Mesodermal cell (in vitro differentiated cells): ENCODE results near the gene NT5C1B.

Experiments
- H3K27ac ChIP-seq: 2 replicates; pipeline ENCODE4 v1.7.0; 2013; ENCODE audit warnings: mild to moderate bottlenecking, low read depth, low read length, moderate library complexity; ENCODE audit not compliant: severe bottlenecking
- H3K36me3 ChIP-seq: 2 replicates; pipeline ENCODE4 v1.7.1; 2013; ENCODE audit warnings: mild to moderate bottlenecking, low read length, moderate library complexity; ENCODE audit not compliant: control insufficient read depth, insufficient read depth
- H3K4me1 ChIP-seq: one replicate; pipeline ENCODE4 v1.7.1; 2013; ENCODE audit warnings: mild to moderate bottlenecking, low read length; ENCODE audit not compliant: insufficient read depth, control insufficient read depth, poor library complexity, severe bottlenecking
- H3K4me3 ChIP-seq: 2 replicates; pipeline ENCODE4 v1.7.0; 2013; ENCODE audit warnings: low read length, control low read depth, mild to moderate bottlenecking; ENCODE audit not compliant: insufficient read depth, poor library complexity, severe bottlenecking; ENCODE audit errors: extremely low read depth
- H3K9me3 ChIP-seq: 2 replicates; pipeline ENCODE4 v1.7.1; 2013; ENCODE audit warnings: mild to moderate bottlenecking, low read length, moderate library complexity; ENCODE audit not compliant: control insufficient read depth
- WGBS, 2 experiments: methylation state at CpG; one replicate each; pipeline ENCODE4 v1.1.5; 2013; ENCODE audit warnings: missing lambda C conversion rate in 2 of 2; ENCODE audit not compliant: insufficient coverage in 2 of 2; 5-methylcytosine and 5-hydroxymethylcytosine counted together

NT5C1B gene

GRCh38 chr2:18583905-18584607 is 5.3 kb downstream of the NT5C1B start:
- H3K36me3 ChIP-seq = no peaks in the 10 kb centered on the region
- H3K4me1 ChIP-seq = peaks cover 3% of the 10 kb centered on the region
- 92 to 95% methylated on average over 30 to 34 of the region's 37 CpGs for WGBS, 2 experiments
- no peak overlapping the region for H3K4me3 ChIP-seq
- H3K27ac ChIP-seq = no peak overlapping the region
- no peaks in the 10 kb centered on the region for H3K9me3 ChIP-seq

GRCh38 chr2:18580606-18581005 is 8.8 kb downstream of the NT5C1B start:
- Histone ChIP-seq H3K9me3 (no peaks in the 10 kb centered on the region), H3K36me3 (no peaks in the 10 kb centered on the region), H3K4me1 (peaks cover 3% of the 10 kb centered on the region), H3K4me3 (no peak overlapping the region), H3K27ac (no peak overlapping the region)
- 60 to 80% methylated on average over 1 of the region's 3 CpGs for WGBS, 2 experiments

GRCh38 chr2:18578033-18578432 is 11.3 kb downstream of the NT5C1B start:
- Histone ChIP-seq H3K4me3 (no peak overlapping the region), H3K9me3 (no peaks in the 10 kb centered on the region), H3K36me3 (no peaks in the 10 kb centered on the region), H3K4me1 (no peaks in the 10 kb centered on the region), H3K27ac (no peak overlapping the region)

GRCh38 chr2:18566145-18566769 is 23.1 kb downstream of the NT5C1B start:
- no peak overlapping the region for H3K27ac ChIP-seq
- peaks cover 3% of the 10 kb centered on the region for H3K9me3 ChIP-seq
- H3K36me3 ChIP-seq = no peaks in the 10 kb centered on the region
- no peaks in the 10 kb centered on the region for H3K4me1 ChIP-seq
- WGBS, 2 experiments = 100% methylated on average over 1 of the region's 1 CpG; no CpG with 5 or more reads in 1 of the 2 experiments
- no peak overlapping the region for H3K4me3 ChIP-seq

GRCh38 chr2:18560797-18561085 is 28.6 kb downstream of the NT5C1B start:
- peaks cover 8% of the 10 kb centered on the region for H3K36me3 ChIP-seq
- peaks cover 7% of the 10 kb centered on the region for H3K4me1 ChIP-seq
- no peak overlapping the region for H3K27ac ChIP-seq
- H3K9me3 ChIP-seq = peaks cover 3% of the 10 kb centered on the region
- H3K4me3 ChIP-seq = peak overlapping the region; percentile 69
- 0 to 6% methylated on average over 2 of the region's 3 CpGs for whole genome bisulfite sequencing, 2 experiments

GRCh38 chr2:18560031-18560796 is 29.2 kb downstream of the NT5C1B start, which contains the start of gene RDH14:
Gene RDH14 (minus strand): TSS chr2:18560653. CDS start chr2:18560572, 81 bp downstream.
- WGBS, 2 experiments = 0 to 1% methylated on average over 44 to 77 of the region's 81 CpGs
- Histone ChIP-seq H3K4me3 (peak within 1 kb of the TSS; percentile 69), H3K9me3 (peaks cover 3% of the 10 kb centered on the region), H3K27ac (peak within 1 kb of the TSS; percentile 72), H3K36me3 (peaks cover 13% of the 10 kb centered on the region), H3K4me1 (peaks cover 7% of the 10 kb centered on the region)

GRCh38 chr2:18559531-18560030 is 29.8 kb downstream of the NT5C1B start:
- peak overlapping the region; percentile 69 for H3K4me3 ChIP-seq
- peaks cover 17% of the 10 kb centered on the region for H3K36me3 ChIP-seq
- peaks cover 3% of the 10 kb centered on the region for H3K9me3 ChIP-seq
- 7 to 12% methylated on average over 11 of the region's 11 CpGs for WGBS, 2 experiments
- H3K4me1 ChIP-seq = peaks cover 7% of the 10 kb centered on the region
- peak overlapping the region; percentile 72 for H3K27ac ChIP-seq

- Histone ChIP-seq H3K27ac (no peak overlapping the region), H3K9me3 (no peaks in the 10 kb centered on the region), H3K4me1 (peaks cover 7% of the 10 kb centered on the region), H3K36me3 (peaks cover 24% of the 10 kb centered on the region), H3K4me3 (no peak overlapping the region)
- WGBS, 2 experiments = no CpG with 5 or more reads among the region's 1 CpG
These were observed 30.9 kb downstream of the NT5C1B start for GRCh38 chr2:18558458-18558857.

GRCh38 chr2:18557121-18557520 is 32.2 kb downstream of the NT5C1B start:
- H3K27ac ChIP-seq = no peak overlapping the region
- peaks cover 24% of the 10 kb centered on the region for H3K36me3 ChIP-seq
- no peak overlapping the region for H3K4me3 ChIP-seq
- 80% methylated on average over 1 of the region's 2 CpGs; no CpG with 5 or more reads in 1 of the 2 experiments for WGBS, 2 experiments
- no peaks in the 10 kb centered on the region for H3K9me3 ChIP-seq
- peaks cover 7% of the 10 kb centered on the region for H3K4me1 ChIP-seq

GRCh38 chr2:18552351-18553077 is 36.9 kb downstream of the NT5C1B start:
- Histone ChIP-seq H3K27ac (no peak overlapping the region), H3K9me3 (no peaks in the 10 kb centered on the region), H3K36me3 (peaks cover 20% of the 10 kb centered on the region), H3K4me3 (no peak overlapping the region), H3K4me1 (no peaks in the 10 kb centered on the region)
- WGBS, 2 experiments = 80% methylated on average over 1 of the region's 3 CpGs; no CpG with 5 or more reads in 1 of the 2 experiments
